ENCODE results near the gene CA12.

Gene CA12

DNA sequence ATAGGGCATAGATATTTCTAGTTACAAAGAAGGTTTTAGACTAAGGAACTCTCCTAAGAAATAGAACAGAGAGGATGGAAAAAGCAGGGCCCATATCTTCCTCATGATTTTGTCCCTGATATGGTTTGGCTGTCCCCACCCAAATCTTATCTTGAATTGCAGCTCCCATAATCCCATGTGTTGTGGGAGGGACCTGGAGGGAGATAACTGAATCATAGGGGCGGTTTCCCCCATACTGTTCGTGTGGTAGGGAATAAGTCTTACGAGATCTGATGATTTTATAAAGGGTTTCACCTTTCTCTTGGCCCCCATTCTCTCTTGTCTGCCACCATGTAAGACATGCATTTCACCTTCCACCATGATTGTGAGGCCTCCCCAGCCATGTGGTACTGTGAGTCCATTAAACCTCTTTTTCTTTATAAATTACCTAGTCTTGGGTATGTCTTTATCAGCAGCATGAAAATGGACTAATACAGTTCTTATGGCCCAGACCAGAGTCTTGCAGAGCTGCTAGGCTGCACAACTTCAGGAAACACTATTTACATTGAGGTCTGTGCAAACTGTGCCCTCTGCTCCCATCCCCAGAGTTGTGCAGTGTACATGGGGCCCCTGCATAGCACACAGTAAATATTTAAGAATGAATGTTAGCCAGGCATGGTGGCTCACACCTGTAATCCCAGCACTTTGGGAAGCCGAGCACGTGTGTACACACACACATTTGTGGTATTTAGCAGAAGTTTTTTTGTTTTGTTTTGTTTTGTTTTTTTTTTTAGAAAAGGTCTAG, 20.3 kb upstream of the CA12 start:
- no peak for DNase-seq

- no peak for DNase-seq
These were observed 19.4 kb upstream of the CA12 start for GRCh38 chr15:63401078-63401477.

GRCh38 chr15:63398456-63398855, 16.8 kb upstream of the CA12 start:
- DNase-seq, result no peak

DNA sequence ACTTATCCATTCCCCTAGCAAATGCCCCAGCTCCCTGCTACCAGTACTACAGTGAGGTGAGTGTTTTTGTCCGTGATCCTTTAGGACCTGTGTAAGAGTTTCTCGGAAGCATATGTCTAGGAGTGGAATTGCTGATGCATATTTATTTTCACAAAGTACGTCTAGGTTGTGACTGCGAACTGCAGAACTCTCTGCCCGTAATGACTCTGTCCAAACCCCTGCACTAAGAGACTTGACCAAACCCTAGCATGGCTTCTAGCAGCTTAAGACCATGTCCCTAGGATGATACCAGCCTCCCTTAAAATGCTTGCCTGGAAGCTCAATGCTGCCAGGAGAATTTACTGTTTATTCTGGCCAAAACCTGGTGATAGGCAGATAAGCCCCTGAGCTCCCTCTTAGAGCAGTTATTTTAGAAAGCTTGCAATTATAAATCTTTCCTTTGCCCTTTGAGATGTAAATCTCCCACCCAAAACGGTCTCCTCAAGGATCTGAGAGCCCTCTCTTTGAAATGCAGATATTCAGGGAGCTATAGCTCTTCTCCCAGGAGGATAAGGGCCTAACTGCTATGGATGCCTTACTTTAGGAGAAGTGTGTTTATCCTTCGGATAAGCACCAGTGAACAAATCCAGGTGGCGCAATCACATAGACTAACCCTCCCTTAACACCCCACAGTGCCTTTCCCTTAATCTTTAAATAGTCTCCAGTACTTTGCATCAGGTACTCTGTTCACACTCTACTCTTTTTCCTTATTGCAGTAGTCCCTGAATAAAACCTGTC, 14.7 kb upstream of the CA12 start:
- DNase-seq, result no peak

GRCh38 chr15:63395730-63396151, 14.1 kb upstream of the CA12 start:
- no peak for DNase-seq

DNA sequence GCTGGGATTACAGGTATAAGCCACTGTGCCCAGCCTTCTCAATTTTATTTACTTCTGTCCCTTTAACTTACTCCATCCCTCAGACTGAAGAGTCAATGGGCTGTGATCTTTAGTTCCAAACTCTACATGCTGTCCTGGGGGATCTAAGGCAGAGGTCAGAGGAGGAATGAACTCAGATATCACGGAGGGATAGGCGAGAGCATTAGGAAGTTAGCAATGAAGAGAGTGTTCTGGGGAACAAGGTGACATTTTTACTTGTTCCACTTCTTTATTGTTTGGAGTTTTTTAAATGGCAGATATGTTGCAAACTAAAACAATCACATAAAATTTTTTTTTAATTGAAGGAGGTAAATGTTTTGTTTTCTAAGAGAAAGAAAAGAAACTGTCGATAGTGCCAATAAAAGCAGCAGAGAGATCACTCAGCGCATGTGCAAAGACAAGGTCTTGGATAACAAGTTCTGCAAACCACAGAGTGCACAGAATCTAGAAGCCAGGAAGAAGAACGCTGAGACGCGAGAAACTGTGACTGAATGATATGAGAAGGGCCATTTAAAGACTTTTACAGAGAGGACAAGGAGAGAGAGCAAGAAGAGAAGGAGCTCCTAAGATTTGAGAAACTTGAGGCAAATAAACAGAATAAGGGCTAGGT, 10.8 kb upstream of the CA12 start:
- no peak for DNase-seq

DNA sequence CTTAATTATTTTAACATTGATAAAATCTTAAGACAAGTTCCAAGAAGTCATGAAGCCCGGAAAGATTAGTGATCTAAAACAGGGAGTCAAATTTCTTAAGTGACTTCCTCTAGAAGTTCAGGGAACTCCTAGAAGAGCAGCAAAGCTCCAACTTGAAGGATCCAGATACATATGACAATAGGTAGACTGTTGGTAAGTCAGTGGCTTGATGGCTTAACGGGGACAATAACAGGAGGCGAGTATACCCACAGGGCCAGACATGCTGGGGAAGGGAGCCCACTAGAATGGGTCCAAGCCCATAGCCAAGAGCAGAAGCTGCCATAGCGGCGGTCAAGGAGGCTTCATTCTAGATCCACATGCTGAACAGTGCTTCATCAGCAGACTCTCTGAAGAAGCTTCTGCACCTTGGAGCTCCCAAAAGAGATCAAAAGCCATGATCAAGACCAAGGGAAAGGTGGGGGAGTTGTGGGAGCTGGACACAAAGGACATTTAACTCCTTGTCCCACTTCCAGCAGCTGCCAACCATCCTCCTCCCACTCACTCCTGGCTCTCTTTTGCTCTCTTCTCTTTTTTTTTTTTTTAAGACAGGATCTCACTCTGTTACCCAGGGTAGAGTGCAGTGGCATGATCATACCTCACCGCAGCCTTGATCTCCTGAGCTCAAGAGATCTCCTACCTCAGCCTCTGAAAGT, 10.2 kb upstream of the CA12 start:
- no peak for DNase-seq

DNA sequence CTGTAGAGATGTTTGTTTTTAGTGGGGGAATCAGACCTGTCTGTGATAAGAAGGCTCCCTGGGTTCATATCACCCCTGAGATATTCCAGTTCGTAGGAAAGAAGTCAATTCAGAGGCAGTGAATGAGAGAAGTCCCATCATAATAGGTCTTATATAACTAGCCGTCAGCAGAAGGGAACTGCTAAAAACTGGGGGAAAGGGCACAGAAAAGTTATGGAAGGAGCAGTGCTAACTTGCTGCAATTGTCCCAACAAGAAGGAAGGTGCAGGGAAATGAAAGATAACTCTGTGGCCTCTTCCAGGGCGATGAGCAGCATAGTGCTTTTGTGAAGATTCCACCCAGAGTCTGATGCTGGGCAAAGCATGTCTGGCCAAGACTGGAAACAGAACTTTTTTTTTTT, 9.0 kb upstream of the CA12 start:
- no peak for DNase-seq

DNA sequence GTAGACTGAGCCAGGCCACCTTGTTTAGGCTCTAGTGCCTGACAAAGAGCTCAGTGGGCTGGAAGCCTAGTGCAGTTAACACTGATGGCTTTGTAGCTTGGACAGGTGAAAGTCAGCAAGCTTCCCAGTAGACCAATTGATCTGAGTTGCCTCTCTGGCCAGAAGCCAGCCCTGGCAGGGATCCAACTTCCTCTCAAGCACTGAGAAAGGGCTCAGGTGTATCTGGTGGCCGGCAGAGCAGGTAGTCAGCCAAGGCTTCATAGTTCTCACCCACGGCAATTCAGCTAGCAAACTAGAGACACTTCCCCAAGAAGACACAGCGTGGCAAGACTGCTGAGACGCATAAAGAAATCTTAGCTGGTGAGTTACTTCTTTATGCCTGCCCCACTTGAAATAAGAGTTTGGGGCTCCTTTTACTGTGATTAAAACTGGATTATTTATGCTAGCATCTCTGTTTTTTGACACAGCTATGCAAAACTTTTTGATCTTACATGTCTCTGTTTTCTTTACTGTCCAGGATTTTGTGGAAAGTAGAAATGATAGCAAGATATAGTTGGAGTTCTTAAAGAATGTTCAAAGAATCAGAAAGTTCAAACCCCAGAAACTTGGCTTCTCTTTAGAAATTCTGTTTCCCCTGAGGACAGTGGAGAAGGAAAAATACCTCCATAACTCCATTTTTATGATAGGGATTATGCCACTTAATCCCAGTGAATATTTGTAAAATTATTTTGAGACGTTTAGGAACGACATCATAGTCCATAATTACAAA, 8.4 kb upstream of the CA12 start:
- DNase-seq, result no peak

GRCh38 chr15:63388511-63388910, 6.9 kb upstream of the CA12 start:
- DNase-seq, result no peak

- DNase-seq, result no peak
These were observed 6.3 kb upstream of the CA12 start for GRCh38 chr15:63387748-63388493.

GRCh38 chr15:63385911-63386531, 4.4 kb upstream of the CA12 start:
- no peak for DNase-seq

DNA sequence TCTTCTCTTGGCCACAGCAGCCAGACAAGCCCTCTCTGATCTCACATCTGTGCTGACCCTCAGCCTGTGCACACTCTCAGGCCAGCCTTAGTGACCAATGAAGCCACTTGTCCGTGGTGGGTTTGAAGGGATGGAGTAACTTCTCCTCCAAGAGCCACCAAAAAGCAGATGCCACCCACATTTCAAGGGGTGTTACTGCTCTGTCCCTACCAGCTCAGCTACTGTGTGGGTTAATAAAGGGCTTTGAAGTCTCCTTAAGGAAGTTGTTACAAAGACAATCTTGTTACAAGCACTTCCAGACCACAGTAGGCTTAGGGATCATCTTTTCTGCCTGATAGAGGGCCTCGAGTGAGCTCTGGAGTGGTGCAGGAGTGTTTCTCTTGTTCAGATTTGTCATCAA, 3.3 kb upstream of the CA12 start:
- no peak for DNase-seq

DNA sequence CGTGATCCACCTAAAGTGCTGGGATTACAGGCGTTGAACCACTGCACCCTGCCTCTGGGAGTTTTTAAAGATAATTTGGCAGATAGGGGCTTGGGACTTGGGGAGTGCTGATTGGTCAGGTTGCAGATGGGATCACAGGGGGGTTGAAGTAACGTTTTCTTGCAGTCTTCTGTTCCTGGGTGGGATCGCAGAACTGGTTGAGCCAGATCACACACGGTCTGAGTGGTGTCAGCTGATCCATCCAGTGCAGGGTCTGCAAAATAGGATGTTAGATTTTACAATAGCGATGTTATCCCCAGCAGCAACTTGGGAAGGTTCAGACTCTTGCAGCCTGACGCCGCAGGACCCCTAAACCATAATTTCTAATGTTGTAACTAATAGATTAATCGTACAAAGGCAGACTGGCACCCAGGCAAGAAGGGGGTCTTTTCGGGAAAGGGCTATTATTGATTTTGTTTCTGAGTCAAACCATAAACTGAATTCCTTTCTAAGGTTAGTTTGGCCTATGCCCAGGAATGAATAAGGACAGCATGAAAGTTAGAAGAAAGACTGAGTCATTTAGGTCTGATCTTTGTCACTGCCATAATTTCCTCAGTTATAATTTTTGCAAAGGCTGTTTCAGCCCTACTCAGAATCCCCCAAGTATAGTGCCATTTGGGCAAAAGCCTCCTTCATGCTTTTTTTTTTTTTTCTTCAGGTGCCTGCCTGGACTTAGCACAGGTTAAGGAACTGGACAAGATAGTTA, 1.5 kb upstream of the CA12 start:
- no peak for DNase-seq

GRCh38 chr15:63380808-63381282, 801 bp downstream of the CA12 start:
- DNase-seq, result no peak

- DNase-seq, result no peak
These were observed 1.4 kb downstream of the CA12 start for GRCh38 chr15:63380151-63380807.

- no peak for DNase-seq
These were observed 2.0 kb downstream of the CA12 start for GRCh38 chr15:63379492-63380150.

GRCh38 chr15:63378946-63379345, 2.7 kb downstream of the CA12 start:
- no peak for DNase-seq

Data from CD4-positive, alpha-beta T cell treated with Interleukin-4 for 4 hours (primary cell).